Cardiac muscle cell (in vitro differentiated cells and primary cell): ENCODE data around the gene TSTD2. TPM values are rescaled to one million over a fixed set of nuclear protein-coding genes. Genes with fewer than 3 reads are reported as not detected.

Source experiments
- DNase-seq, 2 donors: peaks; one replicate each; pipeline versions ENCODE4 v3.0.0 to v3.0.0-alpha.2; 2010 to 2017; ENCODE audit warnings: low read depth in 1 of 2, low spot score in 1 of 2
- H3K27ac ChIP-seq: fragments of 200-600 bp; sonication (generic); 2 replicates; pipeline ENCODE4 v1.5.1; 2016
- H3K27me3 ChIP-seq: fragments of 200-600 bp; sonication (generic); 2 replicates; pipeline ENCODE4 v1.6.0; 2016; ENCODE audit warnings: control low read depth
- H3K36me3 ChIP-seq: fragments of 200-600 bp; sonication (generic); 2 replicates; pipeline ENCODE4 v1.5.1; 2016; ENCODE audit warnings: control low read depth
- H3K4me1 ChIP-seq: fragments of 200-600 bp; sonication (generic); 2 replicates; pipeline ENCODE4 v1.8.1; 2017; ENCODE audit warnings: low read depth, mild to moderate bottlenecking, mixed run types
- H3K4me3 ChIP-seq: fragments of 200-600 bp; sonication (generic); 2 replicates; pipeline ENCODE4 v1.5.1; 2016; ENCODE audit warnings: mild to moderate bottlenecking
- H3K9me3 ChIP-seq: fragments of 200-600 bp; sonication (generic); 2 replicates; pipeline ENCODE4 v1.5.1; 2017; ENCODE audit warnings: low read depth, mild to moderate bottlenecking, control low read depth
- polyA plus RNA-seq: library from polyadenylated mRNA; unstranded; fragments of >200 nt; fragmentation: Nextera tagmentation; extraction: Ambion mirVana; gene quantifications from 2 replicates; pipeline ENCODE4 v1.2.1, GENCODE V29; 2016
- total RNA-seq: library from RNA; depleted of rRNA; stranded (reverse); fragments of >200 nt; gene quantifications from 2 replicates; pipeline ENCODE4 v1.2.3, GENCODE V29; 2016
- TF ChIP-seq, protein P1 (sequence below): IDR thresholded peaks from 2 replicates; pipeline ENCODE4 v1.5.1; 2012; ENCODE audit warnings: low read depth, mild to moderate bottlenecking, low read length

The TSTD2 gene
- 22.6 and 25.9 TPM in 2 replicates for total RNA-seq
- polyA plus RNA-seq, result 14.6 and 17.2 TPM in 2 replicates

DNA sequence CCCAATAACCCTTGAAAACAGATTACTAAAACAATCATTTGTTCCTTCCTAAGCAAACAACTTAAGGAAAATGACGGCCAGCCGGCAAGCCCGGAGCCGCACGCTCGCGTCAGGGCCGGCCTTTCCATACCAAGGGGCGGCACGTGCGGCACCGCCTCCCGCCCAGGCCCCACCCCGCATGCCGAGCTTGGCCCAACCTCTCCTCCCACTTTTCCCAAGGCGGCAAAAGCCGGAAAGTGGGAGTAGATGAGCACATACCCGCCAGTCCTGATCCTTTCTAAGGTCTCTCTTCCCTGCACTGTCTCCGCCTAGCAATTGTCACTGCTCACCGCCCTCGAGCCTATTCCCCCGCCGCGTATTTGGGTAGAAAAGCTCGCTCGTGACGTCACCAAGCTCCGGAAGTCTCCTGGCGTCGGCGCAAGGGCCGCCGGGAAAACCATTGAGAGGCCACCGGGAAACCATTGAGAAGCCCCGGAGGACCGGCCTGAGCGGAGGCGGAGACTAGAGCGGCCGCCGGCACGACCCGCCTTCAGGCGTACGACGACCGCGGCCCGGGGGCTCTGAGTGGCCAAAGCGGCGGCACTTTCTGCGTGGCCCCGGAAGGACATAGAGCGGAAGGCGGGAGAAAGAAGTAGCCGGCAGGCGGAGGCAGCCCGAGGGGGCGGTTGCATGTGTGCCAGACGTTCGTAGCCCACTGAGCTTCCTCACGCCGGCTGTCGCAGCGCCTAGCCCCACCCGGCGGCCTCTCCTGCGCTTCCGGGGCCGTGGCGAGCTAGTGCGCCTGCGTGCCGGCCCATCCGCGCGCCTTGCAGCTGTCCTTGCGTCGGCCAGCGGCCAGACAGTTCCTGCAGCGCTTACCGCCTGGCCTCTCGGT, at the start of gene TSTD2, which contains the start of gene NCBP1:
TSTD2 (minus strand) TSS at position 384 of the 874 bp plus-strand sequence. CDS start 5,806 bp downstream, outside the sequence.
NCBP1 (plus strand) TSS at position 837 of the 874 bp plus-strand sequence. CDS start 61 bp downstream, outside the sequence.
- peaks cover 40% of the 10 kb centered on the region for H3K4me1 ChIP-seq
- H3K9me3 ChIP-seq, result no peaks in the 10 kb centered on the region
- peak within 1 kb of the TSS; percentile 99 for H3K27ac ChIP-seq
- DNase-seq, result peak; percentile 99
- peak within 1 kb of the TSS; percentile 87 for H3K4me3 ChIP-seq
- H3K27me3 ChIP-seq, result no peaks in the 10 kb centered on the region
- TF ChIP-seq, protein P1, sequence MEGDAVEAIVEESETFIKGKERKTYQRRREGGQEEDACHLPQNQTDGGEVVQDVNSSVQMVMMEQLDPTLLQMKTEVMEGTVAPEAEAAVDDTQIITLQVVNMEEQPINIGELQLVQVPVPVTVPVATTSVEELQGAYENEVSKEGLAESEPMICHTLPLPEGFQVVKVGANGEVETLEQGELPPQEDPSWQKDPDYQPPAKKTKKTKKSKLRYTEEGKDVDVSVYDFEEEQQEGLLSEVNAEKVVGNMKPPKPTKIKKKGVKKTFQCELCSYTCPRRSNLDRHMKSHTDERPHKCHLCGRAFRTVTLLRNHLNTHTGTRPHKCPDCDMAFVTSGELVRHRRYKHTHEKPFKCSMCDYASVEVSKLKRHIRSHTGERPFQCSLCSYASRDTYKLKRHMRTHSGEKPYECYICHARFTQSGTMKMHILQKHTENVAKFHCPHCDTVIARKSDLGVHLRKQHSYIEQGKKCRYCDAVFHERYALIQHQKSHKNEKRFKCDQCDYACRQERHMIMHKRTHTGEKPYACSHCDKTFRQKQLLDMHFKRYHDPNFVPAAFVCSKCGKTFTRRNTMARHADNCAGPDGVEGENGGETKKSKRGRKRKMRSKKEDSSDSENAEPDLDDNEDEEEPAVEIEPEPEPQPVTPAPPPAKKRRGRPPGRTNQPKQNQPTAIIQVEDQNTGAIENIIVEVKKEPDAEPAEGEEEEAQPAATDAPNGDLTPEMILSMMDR, result no peak
- no peaks in the 10 kb centered on the region for H3K36me3 ChIP-seq

DNA sequence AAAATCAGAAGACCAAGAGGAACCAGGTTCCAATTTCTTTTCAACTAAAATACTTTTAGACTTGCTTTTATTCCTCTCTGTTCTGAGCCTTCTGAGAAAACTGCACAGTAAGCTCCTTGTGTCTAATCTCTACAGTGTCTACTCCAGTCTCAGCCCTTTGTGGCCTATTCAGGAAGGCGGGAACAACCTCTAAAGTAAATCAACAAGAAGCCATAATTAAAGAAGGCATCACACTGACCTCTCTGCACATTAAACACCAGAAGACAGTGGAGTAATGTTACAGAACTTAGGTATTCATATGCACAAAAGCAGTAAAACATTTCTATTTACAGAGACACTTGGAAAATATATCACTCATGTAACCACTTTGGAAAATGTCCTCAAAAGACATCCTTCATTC, 49.1 kb upstream of the TSTD2 start:
- no peak for DNase-seq
- Histone ChIP-seq H3K4me1 (no peaks in the 10 kb centered on the region), H3K4me3 (no peak overlapping the region), H3K27me3 (no peaks in the 10 kb centered on the region), H3K9me3 (no peaks in the 10 kb centered on the region), H3K27ac (peak overlapping the region; percentile 51), H3K36me3 (peaks cover 51% of the 10 kb centered on the region)
- TF ChIP-seq, protein P1, result no peak

DNA sequence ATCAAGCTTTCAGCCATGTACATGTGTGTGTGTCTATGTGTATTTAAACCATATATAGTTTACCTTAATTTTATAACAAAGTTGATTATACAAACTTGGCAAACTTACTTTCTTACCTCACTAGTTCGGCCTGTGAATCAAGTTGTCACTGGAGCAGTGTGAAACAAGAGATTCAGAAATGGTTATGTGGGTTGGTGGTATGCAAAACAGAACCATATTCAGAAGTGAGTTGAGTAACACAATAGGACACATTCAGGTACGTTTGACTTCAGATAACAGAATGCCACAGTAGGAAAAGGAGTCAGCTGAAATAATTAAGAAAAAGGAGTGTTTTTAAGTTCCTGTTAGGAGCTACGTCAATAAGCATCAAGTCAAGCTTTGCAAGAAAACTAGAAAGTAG, 42.5 kb upstream of the TSTD2 start:
- TF ChIP-seq, protein P1, result no peak
- Histone ChIP-seq H3K4me1 (peaks cover 6% of the 10 kb centered on the region), H3K36me3 (peaks cover 68% of the 10 kb centered on the region)

DNA sequence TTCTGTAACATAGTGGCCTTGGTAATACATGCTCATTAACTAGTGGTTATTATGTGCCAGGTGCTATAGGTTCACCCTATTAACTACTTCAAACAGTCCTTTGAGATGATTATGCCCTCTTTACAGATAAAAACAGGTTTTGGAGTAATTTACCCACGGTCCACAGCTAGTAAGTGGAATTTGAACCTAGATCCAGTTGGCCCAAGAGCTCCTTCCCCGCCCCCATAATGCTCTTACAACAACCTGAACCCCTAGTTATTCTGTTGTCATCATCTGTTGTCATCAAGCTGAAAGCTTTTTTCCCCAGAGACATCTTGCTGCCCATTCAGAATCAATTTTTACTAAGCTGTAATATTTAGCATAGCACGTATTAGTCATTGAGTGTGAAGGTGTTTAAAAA, 40.8 kb upstream of the TSTD2 start:
- no peak overlapping the region for H3K27ac ChIP-seq
- H3K36me3 ChIP-seq, result peaks cover 82% of the 10 kb centered on the region
- H3K9me3 ChIP-seq, result no peaks in the 10 kb centered on the region
- H3K4me3 ChIP-seq, result no peak overlapping the region
- H3K4me1 ChIP-seq, result peaks cover 6% of the 10 kb centered on the region
- TF ChIP-seq, protein P1, result no peak
- no peak for DNase-seq
- no peaks in the 10 kb centered on the region for H3K27me3 ChIP-seq

More for the DNA sequence above, 42.5 kb upstream of the TSTD2 start:
- H3K4me3 ChIP-seq, result no peak overlapping the region
- DNase-seq, result no peak
- H3K9me3 ChIP-seq, result no peaks in the 10 kb centered on the region
- peak overlapping the region; percentile 58 for H3K27ac ChIP-seq
- no peaks in the 10 kb centered on the region for H3K27me3 ChIP-seq

DNA sequence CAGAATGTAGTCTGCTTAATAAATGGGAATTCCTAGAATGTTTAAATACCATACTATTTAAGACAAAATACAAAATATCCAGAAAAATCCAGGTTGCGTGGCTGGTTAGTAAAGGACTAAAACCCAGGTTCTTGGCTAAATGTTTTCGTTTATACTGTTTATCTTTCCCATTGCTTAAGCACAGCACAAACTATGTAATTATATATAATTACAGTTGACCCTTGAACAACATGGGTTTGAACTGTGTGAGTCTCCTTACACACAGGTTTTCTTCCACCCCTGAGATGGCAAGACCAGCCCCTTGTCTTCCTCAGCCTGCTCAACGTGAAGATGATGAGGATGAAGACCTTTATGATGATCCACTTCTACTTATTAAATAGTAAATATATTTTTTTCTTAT, 39.2 kb upstream of the TSTD2 start:
- H3K4me1 ChIP-seq, result peaks cover 6% of the 10 kb centered on the region
- H3K36me3 ChIP-seq, result peaks cover 95% of the 10 kb centered on the region
- TF ChIP-seq, protein P1, result no peak
- no peaks in the 10 kb centered on the region for H3K9me3 ChIP-seq
- DNase-seq, result no peak
- no peaks in the 10 kb centered on the region for H3K27me3 ChIP-seq
- H3K27ac ChIP-seq, result no peak overlapping the region
- no peak overlapping the region for H3K4me3 ChIP-seq
